Neural crest cell (in vitro differentiated cells): ENCODE measurements around the gene ZP1. TPM values are rescaled to one million over a fixed set of nuclear protein-coding genes. Genes with fewer than 3 reads are reported as not detected.

Experiments used
- DNase-seq: peaks from one replicate; pipeline ENCODE4 v3.0.0; 2021; ENCODE audit warnings: low read depth, mixed read lengths, low spot score
- H3K27ac Mint-ChIP-seq: one replicate; pipeline ENCODE4 v1.8.0; 2021; ENCODE audit warnings: mild to moderate bottlenecking, mixed read lengths; ENCODE audit not compliant: unreplicated experiment
- H3K27me3 Mint-ChIP-seq: 2 replicates; pipeline ENCODE4 v1.8.0; 2021; ENCODE audit warnings: low read depth, mild to moderate bottlenecking, mixed read lengths
- H3K36me3 Mint-ChIP-seq: 2 replicates; pipeline ENCODE4 v1.8.0; 2021; ENCODE audit warnings: low read depth, mild to moderate bottlenecking, mixed read lengths
- H3K4me1 Mint-ChIP-seq: 2 replicates; pipeline ENCODE4 v1.8.0; 2021; ENCODE audit warnings: mixed read lengths
- H3K4me3 Mint-ChIP-seq: one replicate; pipeline ENCODE4 v1.8.0; 2021; ENCODE audit warnings: mild to moderate bottlenecking, mixed read lengths
- H3K9me3 Mint-ChIP-seq: 2 replicates; pipeline ENCODE4 v1.8.0; 2021; ENCODE audit warnings: mixed read lengths
- CTCF ChIP-seq: fragments of 200-600 bp; sonication (generic); conservative IDR thresholded peaks from 2 replicates; pipeline ENCODE4 v1.5.0; 2021; ENCODE audit warnings: antibody characterized with exemption, mild to moderate bottlenecking
- total RNA-seq: library from RNA; stranded (reverse); gene quantifications from 2 replicates; pipeline ENCODE4 v1.2.1, GENCODE V29; 2021

Gene ZP1
- total RNA-seq, 1 donor from 2014 or later: not detected

GRCh38 chr11:60910711-60911380 is 43.5 kb downstream of the ZP1 start:
- no peak for TF ChIP-seq CTCF
- peaks cover 38% of the 10 kb centered on the region for H3K4me1 Mint-ChIP-seq

GRCh38 chr11:60912223-60912850 is 45.0 kb downstream of the ZP1 start:
- Mint-ChIP-seq H3K9me3 (no peaks in the 10 kb centered on the region), H3K27ac (peak overlapping the region; percentile 30), H3K4me3 (peak overlapping the region; percentile 97), H3K27me3 (peaks cover 36% of the 10 kb centered on the region), H3K4me1 (peaks cover 41% of the 10 kb centered on the region), H3K36me3 (peaks cover 2% of the 10 kb centered on the region)
- TF ChIP-seq CTCF: no peak
- DNase-seq: no peak

More at GRCh38 chr11:60910711-60911380, 43.5 kb downstream of the ZP1 start:
- peaks cover under 1% of the 10 kb centered on the region for H3K36me3 Mint-ChIP-seq
- no peak overlapping the region for H3K27ac Mint-ChIP-seq
- H3K4me3 Mint-ChIP-seq: peak overlapping the region; percentile 63
- H3K27me3 Mint-ChIP-seq: peaks cover 41% of the 10 kb centered on the region
- DNase-seq: no peak
- H3K9me3 Mint-ChIP-seq: no peaks in the 10 kb centered on the region

GRCh38 chr11:60912851-60913528 is 45.6 kb downstream of the ZP1 start:
- peaks cover 2% of the 10 kb centered on the region for H3K36me3 Mint-ChIP-seq
- H3K27ac Mint-ChIP-seq: peak overlapping the region; percentile 99
- H3K9me3 Mint-ChIP-seq: no peaks in the 10 kb centered on the region
- TF ChIP-seq CTCF: no peak
- peaks cover 41% of the 10 kb centered on the region for H3K4me1 Mint-ChIP-seq
- H3K4me3 Mint-ChIP-seq: peak overlapping the region; percentile 97
- H3K27me3 Mint-ChIP-seq: peaks cover 32% of the 10 kb centered on the region
- DNase-seq: no peak

- peaks cover 41% of the 10 kb centered on the region for H3K4me1 Mint-ChIP-seq
- DNase-seq: peak; percentile 76
- peaks cover 2% of the 10 kb centered on the region for H3K36me3 Mint-ChIP-seq
- H3K4me3 Mint-ChIP-seq: peak within 1 kb of the TSS; percentile 97
- no peaks in the 10 kb centered on the region for H3K9me3 Mint-ChIP-seq
- H3K27me3 Mint-ChIP-seq: peaks cover 22% of the 10 kb centered on the region
- TF ChIP-seq CTCF: no peak
- peak within 1 kb of the TSS; percentile 99 for H3K27ac Mint-ChIP-seq
Observed at GRCh38 chr11:60913793-60914632, 46.7 kb downstream of the ZP1 start, which contains the start of gene TMEM109. TSS of gene TMEM109 (plus strand) at chr11:60914158. CDS start at chr11:60919694, 5,536 bp downstream.
